ENCODE measurements around the gene KCNJ16.

The KCNJ16 gene

DNA sequence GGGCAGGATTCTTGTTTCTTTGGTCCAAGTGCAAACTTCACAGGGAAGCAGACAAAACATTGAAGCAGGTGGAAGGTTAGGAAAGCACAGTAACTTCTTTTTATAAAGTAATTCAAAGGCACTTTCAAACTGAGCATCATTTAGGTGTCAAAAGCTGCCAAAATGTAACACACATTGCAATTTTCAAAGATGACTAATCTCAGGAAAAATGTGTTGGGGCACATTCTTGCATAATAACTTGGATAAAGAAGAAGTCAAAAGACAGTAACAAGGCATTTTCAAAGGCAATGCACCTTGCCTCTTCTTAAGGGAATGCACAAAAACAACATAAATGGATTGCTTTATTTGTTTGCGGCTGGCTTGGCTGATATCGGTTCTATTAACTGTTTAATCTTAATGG lies 97.9 kb downstream of the KCNJ16 start:
- DNase-seq: no peak

DNA sequence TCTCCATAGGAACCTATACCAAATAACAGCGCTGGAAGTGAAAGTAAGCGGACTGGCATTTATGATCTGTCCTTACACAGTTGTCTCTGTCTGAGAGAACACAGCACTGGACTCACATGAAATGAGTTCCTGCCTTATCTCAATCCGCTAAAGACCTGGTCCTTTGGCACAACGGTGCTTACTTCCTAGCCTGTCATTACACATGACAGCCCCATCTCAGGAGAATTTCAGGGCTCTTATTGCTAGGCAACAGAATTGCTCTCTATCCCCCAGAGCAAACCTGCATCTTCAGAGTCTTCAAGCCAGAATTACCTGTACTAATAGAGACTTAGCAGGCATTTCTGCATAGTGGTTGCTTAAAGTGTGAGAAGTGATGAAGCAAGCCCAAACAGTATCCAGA lies 98.7 kb downstream of the KCNJ16 start:
- DNase-seq: no peak

DNA sequence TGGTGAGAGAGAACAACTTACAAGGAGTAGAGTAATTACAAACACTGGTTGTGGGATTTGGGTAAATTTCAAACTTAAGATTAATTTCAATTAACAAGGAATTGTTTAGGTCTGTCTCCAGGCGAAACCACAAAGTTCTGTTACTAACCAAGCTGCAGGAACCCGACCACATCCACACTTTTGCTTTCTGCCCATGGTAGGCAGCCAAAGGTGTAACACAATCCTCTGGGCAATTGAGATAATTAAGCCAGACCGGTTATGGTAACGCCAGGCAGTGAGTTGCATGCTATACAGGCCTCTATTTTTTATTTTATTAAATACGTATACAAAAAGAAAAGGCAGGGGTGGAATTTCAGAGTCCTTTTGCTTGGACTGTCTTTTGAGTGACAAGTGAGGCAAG lies 106.4 kb downstream of the KCNJ16 start:
- DNase-seq: no peak

DNA sequence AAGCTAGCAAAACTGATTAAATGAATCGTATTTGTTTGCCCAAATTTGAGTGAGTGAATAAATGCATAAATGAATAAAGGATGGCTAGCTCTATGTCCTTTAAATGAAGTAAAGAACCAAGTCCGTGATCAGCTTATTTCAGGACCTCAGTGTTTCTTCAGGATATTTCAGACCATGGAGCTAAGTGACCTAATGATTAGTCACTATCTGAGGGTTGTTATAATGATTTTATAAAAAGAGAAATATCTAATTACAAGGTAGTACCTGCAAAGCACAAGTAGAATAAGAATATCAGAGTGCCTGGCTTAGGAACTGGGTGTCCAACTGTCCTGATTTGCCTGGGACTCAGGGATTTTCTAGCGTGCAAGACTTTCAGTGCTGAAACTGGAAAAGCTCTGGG lies 106.8 kb downstream of the KCNJ16 start:
- no peak for DNase-seq

DNA sequence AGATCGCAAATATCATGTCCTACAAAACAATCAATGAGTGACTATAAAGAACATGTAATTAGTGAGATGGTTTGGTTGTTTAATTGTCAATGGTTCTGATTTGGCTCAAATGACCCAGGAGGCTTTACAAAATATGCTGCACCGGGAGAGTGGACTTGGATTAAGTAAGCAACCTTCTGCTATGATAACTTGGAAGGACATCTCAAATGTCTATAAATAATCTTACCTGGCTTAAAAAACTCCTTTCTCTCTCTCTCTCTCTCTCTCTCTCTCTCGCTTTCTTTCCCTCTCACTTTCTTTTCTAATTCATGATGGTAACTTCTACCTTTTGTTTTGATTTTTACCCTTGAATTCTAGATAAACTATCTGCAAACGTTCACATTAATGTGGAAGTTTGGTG lies 108.5 kb downstream of the KCNJ16 start:
- DNase-seq: no peak

DNA sequence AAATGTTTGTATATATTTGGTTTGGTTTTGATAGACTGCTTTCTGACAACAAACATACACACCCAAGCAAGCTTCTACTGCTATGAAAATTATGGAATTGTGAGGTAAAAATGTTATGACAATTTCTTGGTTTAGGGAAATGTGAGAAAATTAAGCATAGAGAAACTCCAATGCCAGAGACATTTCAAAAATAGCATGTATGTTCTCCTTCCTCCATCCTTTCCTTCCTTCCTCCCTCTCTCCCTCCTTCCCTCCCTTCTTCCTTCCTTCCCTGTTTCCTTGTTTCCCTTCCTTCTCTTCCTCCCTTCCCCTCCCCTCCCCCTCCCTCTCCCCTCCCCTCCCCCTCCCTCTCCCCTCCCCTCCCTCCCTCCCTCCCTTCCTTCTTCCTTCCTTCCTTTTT lies 109.2 kb downstream of the KCNJ16 start:
- DNase-seq: no peak

DNA sequence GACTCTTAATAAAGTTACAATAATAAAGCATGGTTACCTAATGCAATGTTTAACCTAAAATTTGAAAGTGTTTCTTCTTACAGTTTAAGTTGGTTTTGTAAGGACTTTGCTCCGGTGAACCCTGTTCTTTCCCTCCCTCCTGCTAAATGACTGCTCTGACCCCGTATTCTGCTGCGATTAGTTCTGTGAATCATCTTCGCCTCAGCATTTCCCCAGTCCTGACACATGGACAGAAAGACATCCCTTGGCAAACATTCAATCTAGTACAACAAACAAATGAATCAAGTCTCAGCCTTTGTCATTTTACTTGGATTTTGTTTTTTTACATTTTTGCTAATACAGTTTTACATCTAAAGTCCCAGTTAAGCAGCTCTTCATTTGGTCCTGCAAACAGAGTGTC lies 109.7 kb downstream of the KCNJ16 start:
- DNase-seq: no peak

Data from CD4-positive, alpha-beta T cell treated with Interleukin-4 for 4 hours (primary cell).